SK-N-MC (cell line): ENCODE results near the gene SLC2A2.

Experiments used
- DNase-seq: peaks from one replicate; pipeline ENCODE4 v3.0.0-alpha.2; 2011; ENCODE audit warnings: low read depth, low spot score
- H3K27ac ChIP-seq: fragments of 200-600 bp; sonication (generic); 2 replicates; pipeline ENCODE4 v1.5.1; 2016; ENCODE audit warnings: mixed run types
- H3K36me3 ChIP-seq: fragments of 200-600 bp; sonication (generic); 2 replicates; pipeline ENCODE4 v1.6.1; 2017; ENCODE audit warnings: antibody characterized with exemption, low read length, mixed read lengths; ENCODE audit not compliant: insufficient read depth
- H3K4me3 ChIP-seq: fragments of 200-600 bp; sonication (generic); 2 replicates; pipeline ENCODE4 v1.5.1; 2016
- H3K9ac ChIP-seq: fragments of 200-600 bp; sonication (generic); 2 replicates; pipeline ENCODE4 v1.8.0; 2017; ENCODE audit warnings: mixed run types, mixed read lengths; ENCODE audit not compliant: insufficient read length
- H3K9me3 ChIP-seq: fragments of 200-600 bp; sonication (generic); 2 replicates; pipeline ENCODE4 v1.6.1; 2017; ENCODE audit warnings: low read depth, mild to moderate bottlenecking, antibody characterized with exemption, low read length, moderate library complexity, mixed read lengths
- EZH2 ChIP-seq: fragments of 200-600 bp; sonication (generic); IDR thresholded peaks from one replicate; pipeline ENCODE4 v1.6.1; 2017; ENCODE audit warnings: antibody characterized with exemption
- FOXP2 ChIP-seq: optimal IDR thresholded peaks from 2 replicates; pipeline ENCODE3; 2011; ENCODE audit warnings: mild to moderate bottlenecking, moderate library complexity; ENCODE audit not compliant: insufficient read depth; ENCODE audit errors: extremely low read length, control extremely low read depth
- POLR2AphosphoS5 ChIP-seq: IDR thresholded peaks from 2 replicates; pipeline ENCODE4 v1.6.1; 2012; ENCODE audit warnings: mild to moderate bottlenecking, low read depth, low read length, borderline replicate concordance

SLC2A2 gene

GRCh38 chr3:171001250-171001893 is 25.1 kb downstream of the SLC2A2 start:
- Histone ChIP-seq H3K27ac (no peak overlapping the region), H3K4me3 (no peak overlapping the region), H3K9ac (no peak overlapping the region), H3K9me3 (no peaks in the 10 kb centered on the region), H3K36me3 (no peaks in the 10 kb centered on the region)
- DNase-seq: no peak
- TF ChIP-seq EZH2 (no peak), POLR2AphosphoS5 (no peak), FOXP2 (no peak)

GRCh38 chr3:171000281-171000680 is 26.2 kb downstream of the SLC2A2 start:
- no peak for DNase-seq
- Histone ChIP-seq H3K4me3 (no peak overlapping the region), H3K27ac (no peak overlapping the region), H3K9ac (no peak overlapping the region), H3K36me3 (no peaks in the 10 kb centered on the region), H3K9me3 (no peaks in the 10 kb centered on the region)
- TF ChIP-seq POLR2AphosphoS5 (no peak), FOXP2 (no peak)

GRCh38 chr3:170999737-171000242 is 26.7 kb downstream of the SLC2A2 start:
- Histone ChIP-seq H3K4me3 (no peak overlapping the region), H3K36me3 (no peaks in the 10 kb centered on the region), H3K9ac (no peak overlapping the region), H3K9me3 (no peaks in the 10 kb centered on the region), H3K27ac (no peak overlapping the region)
- no peak for DNase-seq
- TF ChIP-seq FOXP2 (no peak), POLR2AphosphoS5 (no peak), EZH2 (no peak)

GRCh38 chr3:170997961-170998913 is 28.3 kb downstream of the SLC2A2 start:
- TF ChIP-seq POLR2AphosphoS5: no peak
- TF ChIP-seq EZH2: no peak
- no peak for TF ChIP-seq FOXP2
- Histone ChIP-seq H3K9me3 (no peaks in the 10 kb centered on the region), H3K27ac (no peak overlapping the region), H3K4me3 (no peak overlapping the region), H3K9ac (no peak overlapping the region), H3K36me3 (no peaks in the 10 kb centered on the region)
- DNase-seq: no peak

- H3K4me3 ChIP-seq: no peak overlapping the region
- no peaks in the 10 kb centered on the region for H3K9me3 ChIP-seq
- H3K27ac ChIP-seq: no peak overlapping the region
- TF ChIP-seq EZH2 (no peak), FOXP2 (no peak), POLR2AphosphoS5 (no peak)
- DNase-seq: no peak
- no peaks in the 10 kb centered on the region for H3K36me3 ChIP-seq
- no peak overlapping the region for H3K9ac ChIP-seq
These were observed 33.7 kb downstream of the SLC2A2 start for GRCh38 chr3:170992854-170993253.

- no peak overlapping the region for H3K27ac ChIP-seq
- H3K9me3 ChIP-seq: no peaks in the 10 kb centered on the region
- H3K36me3 ChIP-seq: no peaks in the 10 kb centered on the region
- TF ChIP-seq EZH2 (no peak), POLR2AphosphoS5 (no peak), FOXP2 (no peak)
- no peak overlapping the region for H3K9ac ChIP-seq
- no peak for DNase-seq
- no peak overlapping the region for H3K4me3 ChIP-seq
These were observed 34.9 kb downstream of the SLC2A2 start for GRCh38 chr3:170991664-170992063.

- Histone ChIP-seq H3K27ac (no peak overlapping the region), H3K9me3 (no peaks in the 10 kb centered on the region), H3K9ac (no peak overlapping the region), H3K4me3 (no peak overlapping the region), H3K36me3 (no peaks in the 10 kb centered on the region)
- TF ChIP-seq POLR2AphosphoS5: no peak
- no peak for TF ChIP-seq FOXP2
- no peak for TF ChIP-seq EZH2
- DNase-seq: no peak
These were observed 37.3 kb downstream of the SLC2A2 start for GRCh38 chr3:170989100-170989648.

- no peak overlapping the region for H3K9ac ChIP-seq
- TF ChIP-seq FOXP2 (no peak), EZH2 (no peak), POLR2AphosphoS5 (no peak)
- no peak overlapping the region for H3K27ac ChIP-seq
- H3K4me3 ChIP-seq: no peak overlapping the region
- no peaks in the 10 kb centered on the region for H3K9me3 ChIP-seq
- no peaks in the 10 kb centered on the region for H3K36me3 ChIP-seq
- DNase-seq: no peak
These were observed 38.1 kb downstream of the SLC2A2 start for GRCh38 chr3:170988378-170988777.

GRCh38 chr3:170985304-170985703 is 41.2 kb downstream of the SLC2A2 start:
- Histone ChIP-seq H3K9me3 (no peaks in the 10 kb centered on the region), H3K4me3 (no peak overlapping the region), H3K9ac (no peak overlapping the region), H3K27ac (no peak overlapping the region), H3K36me3 (no peaks in the 10 kb centered on the region)
- TF ChIP-seq FOXP2 (no peak), EZH2 (no peak), POLR2AphosphoS5 (no peak)
- DNase-seq: no peak
